Loucy (cell line): Measurements from ENCODE around the gene KRT79.

Experiments
- H2AFZ ChIP-seq: fragments of 200-600 bp; sonication (generic); 2 replicates; pipeline ENCODE4 v1.6.0; 2016; ENCODE audit warnings: antibody characterized with exemption, mild to moderate bottlenecking, low read length, moderate library complexity
- H3F3A ChIP-seq: fragments of 200-600 bp; 2 replicates; pipeline ENCODE4 v1.6.0; 2016; ENCODE audit warnings: antibody characterized with exemption, low read depth, mild to moderate bottlenecking
- H3K27me3 ChIP-seq: fragments of 200-600 bp; sonication (generic); 2 replicates; pipeline ENCODE4 v1.6.1; 2014; ENCODE audit warnings: low read length, mild to moderate bottlenecking; ENCODE audit not compliant: insufficient read depth, poor library complexity, severe bottlenecking
- H3K36me3 ChIP-seq: fragments of 200-600 bp; sonication (generic); 2 replicates; pipeline ENCODE4 v1.6.1; 2016; ENCODE audit warnings: low read length; ENCODE audit not compliant: insufficient read depth
- H3K4me1 ChIP-seq: fragments of 200-600 bp; sonication (generic); 2 replicates; pipeline ENCODE4 v1.5.1; 2014; ENCODE audit warnings: low read length, mild to moderate bottlenecking; ENCODE audit not compliant: insufficient read depth, poor library complexity, severe bottlenecking
- H3K4me2 ChIP-seq: fragments of 200-600 bp; sonication (generic); 2 replicates; pipeline ENCODE4 v1.6.0; 2014; ENCODE audit warnings: antibody characterized with exemption, low read length, low read depth, mild to moderate bottlenecking; ENCODE audit not compliant: poor library complexity, severe bottlenecking
- H3K4me3 ChIP-seq: fragments of 200-600 bp; sonication (generic); 2 replicates; pipeline ENCODE4 v1.5.1; 2014; ENCODE audit warnings: low read length, mild to moderate bottlenecking, mixed read lengths; ENCODE audit not compliant: poor library complexity, severe bottlenecking
- H3K79me2 ChIP-seq: fragments of 200-600 bp; sonication (generic); 2 replicates; pipeline ENCODE4 v1.6.1; 2014; ENCODE audit warnings: low read length; ENCODE audit not compliant: insufficient read depth
- H3K9ac ChIP-seq: fragments of 200-600 bp; sonication (generic); 2 replicates; pipeline ENCODE4 v1.6.0; 2014; ENCODE audit warnings: mild to moderate bottlenecking, low read depth, low read length, moderate library complexity; ENCODE audit not compliant: poor library complexity, severe bottlenecking
- H3K9me2 ChIP-seq: fragments of 200-600 bp; sonication (generic); replicated peaks from 2 replicates; pipeline ENCODE4 v1.6.1; 2016; ENCODE audit warnings: low read depth, low read length, mixed read lengths
- H3K9me3 ChIP-seq: fragments of 200-600 bp; sonication (generic); 2 replicates; pipeline ENCODE4 v1.6.1; 2014; ENCODE audit warnings: mild to moderate bottlenecking, antibody characterized with exemption, low read length, low read depth; ENCODE audit not compliant: insufficient read depth
- H4K20me1 ChIP-seq: fragments of 200-600 bp; sonication (generic); 2 replicates; pipeline ENCODE4 v1.6.0; 2014; ENCODE audit warnings: antibody characterized with exemption, low read length, mild to moderate bottlenecking; ENCODE audit not compliant: insufficient read depth, poor library complexity, severe bottlenecking
- EZH2phosphoT487 ChIP-seq: fragments of 200-600 bp; IDR thresholded peaks from 2 replicates; pipeline ENCODE4 v1.6.1; 2018; ENCODE audit warnings: antibody characterized with exemption, mild to moderate bottlenecking, moderate library complexity, borderline replicate concordance
- TF ChIP-seq, protein P1 (sequence below): fragments of 200-600 bp; sonication (generic); conservative IDR thresholded peaks from 2 replicates; pipeline ENCODE4 v1.5.1; 2014; ENCODE audit warnings: mild to moderate bottlenecking, antibody characterized with exemption, low read length

Gene KRT79

DNA sequence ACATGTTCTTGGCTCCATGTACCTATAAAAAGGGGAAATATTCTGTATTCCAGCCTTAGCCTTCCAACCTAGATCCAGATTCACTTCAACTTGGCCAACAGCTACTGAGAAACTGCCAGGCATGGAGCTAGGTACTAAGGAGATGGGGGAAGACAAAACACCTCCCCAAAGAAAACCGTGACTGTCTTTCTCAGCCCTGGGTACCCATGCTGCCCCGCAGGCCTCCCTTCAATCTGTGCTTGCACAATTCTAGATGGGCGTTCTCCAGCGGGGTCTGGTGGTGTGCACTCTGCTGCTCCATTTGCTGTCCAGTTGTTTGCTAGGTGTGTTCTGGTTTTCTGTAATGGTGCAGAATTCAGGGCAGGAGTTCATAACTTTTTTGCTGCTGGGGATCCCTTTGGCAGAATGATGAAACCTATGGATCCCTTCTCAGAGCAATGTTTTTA, 19.4 kb downstream of the KRT79 start:
- Histone ChIP-seq H3K27me3 (no peaks in the 10 kb centered on the region), H3K79me2 (no peaks in the 10 kb centered on the region), H2AFZ (no peak overlapping the region), H3K4me3 (no peak overlapping the region), H3K4me1 (no peaks in the 10 kb centered on the region), H3F3A (no peaks in the 10 kb centered on the region), H3K9ac (no peak overlapping the region), H3K36me3 (no peaks in the 10 kb centered on the region), H3K9me2 (no peaks in the 10 kb centered on the region), H3K9me3 (no peaks in the 10 kb centered on the region), H3K4me2 (no peak overlapping the region), H4K20me1 (no peaks in the 10 kb centered on the region)
- TF ChIP-seq, protein P1, sequence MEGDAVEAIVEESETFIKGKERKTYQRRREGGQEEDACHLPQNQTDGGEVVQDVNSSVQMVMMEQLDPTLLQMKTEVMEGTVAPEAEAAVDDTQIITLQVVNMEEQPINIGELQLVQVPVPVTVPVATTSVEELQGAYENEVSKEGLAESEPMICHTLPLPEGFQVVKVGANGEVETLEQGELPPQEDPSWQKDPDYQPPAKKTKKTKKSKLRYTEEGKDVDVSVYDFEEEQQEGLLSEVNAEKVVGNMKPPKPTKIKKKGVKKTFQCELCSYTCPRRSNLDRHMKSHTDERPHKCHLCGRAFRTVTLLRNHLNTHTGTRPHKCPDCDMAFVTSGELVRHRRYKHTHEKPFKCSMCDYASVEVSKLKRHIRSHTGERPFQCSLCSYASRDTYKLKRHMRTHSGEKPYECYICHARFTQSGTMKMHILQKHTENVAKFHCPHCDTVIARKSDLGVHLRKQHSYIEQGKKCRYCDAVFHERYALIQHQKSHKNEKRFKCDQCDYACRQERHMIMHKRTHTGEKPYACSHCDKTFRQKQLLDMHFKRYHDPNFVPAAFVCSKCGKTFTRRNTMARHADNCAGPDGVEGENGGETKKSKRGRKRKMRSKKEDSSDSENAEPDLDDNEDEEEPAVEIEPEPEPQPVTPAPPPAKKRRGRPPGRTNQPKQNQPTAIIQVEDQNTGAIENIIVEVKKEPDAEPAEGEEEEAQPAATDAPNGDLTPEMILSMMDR: no peak
- no peak for TF ChIP-seq EZH2phosphoT487

DNA sequence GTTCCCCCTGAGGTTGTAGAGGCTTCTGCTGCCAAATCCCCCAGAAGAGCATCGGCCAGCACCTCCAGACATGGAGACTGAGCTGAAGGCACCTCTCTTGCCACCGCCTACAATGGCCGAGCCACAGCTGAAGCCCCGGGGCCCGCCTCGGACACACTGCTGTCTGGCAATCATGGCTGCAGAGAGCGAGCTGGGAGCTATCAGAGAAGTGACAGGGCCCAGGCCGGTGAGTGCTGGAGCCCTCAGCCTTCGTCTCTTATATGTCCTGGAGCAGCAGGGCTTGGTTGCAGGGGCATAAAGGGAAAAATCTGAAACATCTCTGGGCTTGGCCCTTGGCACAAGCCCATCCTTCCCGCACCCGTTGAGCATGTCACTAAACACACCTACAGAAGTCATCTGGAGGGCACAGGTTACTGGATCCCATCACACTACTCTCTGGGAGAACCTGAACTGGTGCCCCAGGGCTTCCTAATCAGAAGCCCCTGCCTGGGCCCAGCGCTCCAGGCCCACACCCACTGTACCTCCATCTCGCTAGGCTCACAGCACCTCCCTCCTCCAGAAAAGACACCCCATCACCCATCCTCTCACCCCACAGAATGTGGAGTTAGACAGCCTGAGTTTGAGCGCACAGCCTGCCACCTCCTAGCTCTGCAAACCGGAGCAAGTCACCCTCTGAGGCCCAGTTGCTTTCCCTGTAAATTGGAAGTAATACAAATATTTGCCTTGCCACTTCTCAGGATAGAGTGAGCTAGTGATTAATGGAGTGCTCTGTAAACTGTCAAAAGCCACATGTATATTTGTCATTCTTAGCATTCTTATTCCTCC, 20.0 kb downstream of the KRT79 start, which contains the start of gene KRT4:
KRT4 (minus strand) TSS at position 232 of the 825 bp plus-strand sequence; CDS start at position 174, 58 bp downstream.
- no peaks in the 10 kb centered on the region for H3K9me2 ChIP-seq
- H3K9me3 ChIP-seq: no peaks in the 10 kb centered on the region
- H3F3A ChIP-seq: no peaks in the 10 kb centered on the region
- H3K36me3 ChIP-seq: no peaks in the 10 kb centered on the region
- TF ChIP-seq EZH2phosphoT487: no peak
- TF ChIP-seq, protein P1: no peak
- no peak within 1 kb of the TSS for H3K4me3 ChIP-seq
- no peaks in the 10 kb centered on the region for H3K79me2 ChIP-seq
- no peaks in the 10 kb centered on the region for H3K4me1 ChIP-seq
- no peak within 1 kb of the TSS for H3K4me2 ChIP-seq
- no peaks in the 10 kb centered on the region for H4K20me1 ChIP-seq
- H3K9ac ChIP-seq: no peak within 1 kb of the TSS
- H2AFZ ChIP-seq: no peak within 1 kb of the TSS
- H3K27me3 ChIP-seq: no peaks in the 10 kb centered on the region

DNA sequence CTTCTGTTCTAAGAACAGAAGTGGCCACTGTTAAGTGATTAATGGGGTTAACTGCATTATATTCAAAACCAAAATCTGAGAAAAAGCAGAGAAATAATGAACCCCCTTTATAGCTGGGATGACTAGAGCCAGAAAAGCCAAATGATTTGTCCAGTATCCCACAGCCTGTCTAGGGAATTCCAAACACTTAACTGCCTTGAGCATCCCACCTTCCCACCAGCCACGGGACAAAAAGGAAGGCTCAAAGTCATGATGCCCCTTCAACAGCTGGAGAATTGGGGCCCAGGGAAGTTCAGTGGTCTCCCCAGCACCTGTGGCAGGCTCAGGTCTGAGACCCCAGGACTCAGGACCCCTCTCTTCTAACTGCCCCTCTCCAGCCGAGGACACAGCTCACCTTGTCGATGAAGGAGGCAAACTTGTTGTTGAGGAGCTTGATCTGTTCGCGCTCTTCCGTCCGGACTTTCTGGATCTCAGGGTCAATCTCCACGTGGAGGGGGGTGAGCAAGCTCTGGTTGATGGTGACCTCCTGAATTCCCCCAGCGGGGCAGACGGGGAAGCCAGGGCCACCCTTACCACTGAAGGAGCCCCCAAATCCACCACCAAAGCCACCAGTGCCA, 20.8 kb downstream of the KRT79 start:
- no peaks in the 10 kb centered on the region for H3K9me2 ChIP-seq
- no peak overlapping the region for H3K9ac ChIP-seq
- no peaks in the 10 kb centered on the region for H4K20me1 ChIP-seq
- H2AFZ ChIP-seq: no peak overlapping the region
- H3K36me3 ChIP-seq: no peaks in the 10 kb centered on the region
- TF ChIP-seq EZH2phosphoT487: no peak
- TF ChIP-seq, protein P1: no peak
- no peaks in the 10 kb centered on the region for H3K9me3 ChIP-seq
- no peaks in the 10 kb centered on the region for H3K27me3 ChIP-seq
- H3K4me2 ChIP-seq: no peak overlapping the region
- no peaks in the 10 kb centered on the region for H3K79me2 ChIP-seq
- H3K4me1 ChIP-seq: no peaks in the 10 kb centered on the region
- H3F3A ChIP-seq: no peaks in the 10 kb centered on the region
- H3K4me3 ChIP-seq: no peak overlapping the region
